Skeletal muscle satellite cell (primary cell): ENCODE data around the gene RASSF8.

Experiments
- H3K27me3 ChIP-seq: 2 replicates; pipeline ENCODE4 v1.7.0; 2013; ENCODE audit warnings: low read length; ENCODE audit not compliant: control insufficient read depth, insufficient read depth
- H3K36me3 ChIP-seq: 2 replicates; pipeline ENCODE4 v1.7.0; 2013; ENCODE audit warnings: mild to moderate bottlenecking, control low read depth, low read length; ENCODE audit not compliant: insufficient read depth
- H3K4me1 ChIP-seq: 2 replicates; pipeline ENCODE4 v1.7.0; 2013; ENCODE audit warnings: low read length; ENCODE audit not compliant: control insufficient read depth, insufficient read depth
- H3K4me2 ChIP-seq: 2 replicates; pipeline ENCODE4 v1.7.0; 2013; ENCODE audit warnings: mild to moderate bottlenecking, low read length
- H3K4me3 ChIP-seq: 2 replicates; pipeline ENCODE4 v1.7.0; 2013; ENCODE audit warnings: low read length
- H3K9ac ChIP-seq: 2 replicates; pipeline ENCODE4 v1.7.0; 2013; ENCODE audit warnings: mild to moderate bottlenecking, low read depth, low read length, moderate library complexity
- H3K9me3 ChIP-seq: replicated peaks from 2 replicates; pipeline ENCODE4 v1.7.0; 2013; ENCODE audit warnings: mild to moderate bottlenecking, control low read depth, low read length

The RASSF8 gene

GRCh38 chr12:26017484-26018211 is 59.2 kb downstream of the RASSF8 start:
- Histone ChIP-seq H3K4me1 (peaks cover 26% of the 10 kb centered on the region), H3K4me3 (no peak overlapping the region), H3K27me3 (no peaks in the 10 kb centered on the region), H3K9ac (no peak overlapping the region), H3K9me3 (no peaks in the 10 kb centered on the region), H3K4me2 (no peak overlapping the region), H3K36me3 (no peaks in the 10 kb centered on the region)

GRCh38 chr12:26018926-26019325 is 60.4 kb downstream of the RASSF8 start:
- Histone ChIP-seq H3K9ac (peak overlapping the region; percentile 38), H3K4me2 (peak overlapping the region; percentile 38), H3K9me3 (no peaks in the 10 kb centered on the region), H3K4me3 (no peak overlapping the region), H3K36me3 (no peaks in the 10 kb centered on the region), H3K27me3 (no peaks in the 10 kb centered on the region), H3K4me1 (peaks cover 26% of the 10 kb centered on the region)

- H3K9me3 ChIP-seq = no peaks in the 10 kb centered on the region
- no peaks in the 10 kb centered on the region for H3K36me3 ChIP-seq
- H3K4me3 ChIP-seq = no peak overlapping the region
These were observed 63.1 kb downstream of the RASSF8 start for GRCh38 chr12:26021534-26021933.

GRCh38 chr12:26022043-26022442 is 63.6 kb downstream of the RASSF8 start:
- Histone ChIP-seq H3K9ac (no peak overlapping the region), H3K4me1 (peaks cover 27% of the 10 kb centered on the region), H3K36me3 (no peaks in the 10 kb centered on the region), H3K4me3 (no peak overlapping the region), H3K9me3 (no peaks in the 10 kb centered on the region), H3K4me2 (no peak overlapping the region), H3K27me3 (no peaks in the 10 kb centered on the region)

More at GRCh38 chr12:26021534-26021933, 63.1 kb downstream of the RASSF8 start:
- no peak overlapping the region for H3K4me2 ChIP-seq
- H3K27me3 ChIP-seq = no peaks in the 10 kb centered on the region
- peaks cover 26% of the 10 kb centered on the region for H3K4me1 ChIP-seq
- H3K9ac ChIP-seq = no peak overlapping the region

- H3K4me2 ChIP-seq = no peak overlapping the region
- H3K36me3 ChIP-seq = no peaks in the 10 kb centered on the region
- no peaks in the 10 kb centered on the region for H3K27me3 ChIP-seq
- no peaks in the 10 kb centered on the region for H3K9me3 ChIP-seq
- no peak overlapping the region for H3K9ac ChIP-seq
- peaks cover 12% of the 10 kb centered on the region for H3K4me1 ChIP-seq
- no peak overlapping the region for H3K4me3 ChIP-seq
These were observed 68.2 kb downstream of the RASSF8 start for GRCh38 chr12:26026713-26027112.

- H3K4me1 ChIP-seq = peaks cover 16% of the 10 kb centered on the region
- no peaks in the 10 kb centered on the region for H3K27me3 ChIP-seq
- no peaks in the 10 kb centered on the region for H3K36me3 ChIP-seq
- no peaks in the 10 kb centered on the region for H3K9me3 ChIP-seq
- no peak overlapping the region for H3K4me2 ChIP-seq
- no peak overlapping the region for H3K4me3 ChIP-seq
- H3K9ac ChIP-seq = no peak overlapping the region
These were observed 68.9 kb downstream of the RASSF8 start for GRCh38 chr12:26027401-26027800.

- H3K4me3 ChIP-seq = no peak overlapping the region
- no peaks in the 10 kb centered on the region for H3K27me3 ChIP-seq
- H3K9ac ChIP-seq = peak overlapping the region; percentile 44
- H3K4me2 ChIP-seq = no peak overlapping the region
- no peaks in the 10 kb centered on the region for H3K36me3 ChIP-seq
- no peaks in the 10 kb centered on the region for H3K9me3 ChIP-seq
- peaks cover 25% of the 10 kb centered on the region for H3K4me1 ChIP-seq
These were observed 70.7 kb downstream of the RASSF8 start for GRCh38 chr12:26028953-26029735.

- Histone ChIP-seq H3K9ac (peak overlapping the region; percentile 44), H3K4me1 (peaks cover 25% of the 10 kb centered on the region), H3K4me3 (no peak overlapping the region), H3K4me2 (no peak overlapping the region), H3K36me3 (no peaks in the 10 kb centered on the region), H3K27me3 (no peaks in the 10 kb centered on the region), H3K9me3 (no peaks in the 10 kb centered on the region)
These were observed 71.2 kb downstream of the RASSF8 start for GRCh38 chr12:26029736-26030022.

GRCh38 chr12:26030371-26030770 is 71.9 kb downstream of the RASSF8 start:
- Histone ChIP-seq H3K36me3 (no peaks in the 10 kb centered on the region), H3K9me3 (no peaks in the 10 kb centered on the region), H3K27me3 (no peaks in the 10 kb centered on the region), H3K4me3 (no peak overlapping the region), H3K4me1 (peaks cover 25% of the 10 kb centered on the region), H3K4me2 (no peak overlapping the region), H3K9ac (no peak overlapping the region)

- Histone ChIP-seq H3K36me3 (no peaks in the 10 kb centered on the region), H3K9me3 (no peaks in the 10 kb centered on the region), H3K4me3 (no peak overlapping the region), H3K27me3 (no peaks in the 10 kb centered on the region), H3K4me1 (peaks cover 25% of the 10 kb centered on the region), H3K4me2 (no peak overlapping the region), H3K9ac (no peak overlapping the region)
These were observed 72.8 kb downstream of the RASSF8 start for GRCh38 chr12:26031318-26031717.

- Histone ChIP-seq H3K36me3 (no peaks in the 10 kb centered on the region), H3K4me3 (no peak overlapping the region), H3K27me3 (no peaks in the 10 kb centered on the region), H3K9me3 (no peaks in the 10 kb centered on the region), H3K4me2 (no peak overlapping the region), H3K4me1 (peaks cover 25% of the 10 kb centered on the region), H3K9ac (no peak overlapping the region)
These were observed 73.3 kb downstream of the RASSF8 start for GRCh38 chr12:26031827-26032226.

- peaks cover 21% of the 10 kb centered on the region for H3K4me1 ChIP-seq
- H3K4me3 ChIP-seq = no peak overlapping the region
- no peak overlapping the region for H3K4me2 ChIP-seq
- no peak overlapping the region for H3K9ac ChIP-seq
- no peaks in the 10 kb centered on the region for H3K9me3 ChIP-seq
- H3K27me3 ChIP-seq = no peaks in the 10 kb centered on the region
- H3K36me3 ChIP-seq = no peaks in the 10 kb centered on the region
These were observed 73.8 kb downstream of the RASSF8 start for GRCh38 chr12:26032290-26032689.
